GM12878 (cell line): Measurements from ENCODE around the gene PLK5.

Source experiments
- CTCF ChIP-seq, 3 experiments: IDR thresholded peaks in 2 of 3; conservative IDR thresholded peaks in 1 of 3; 2 replicates each; pipeline ENCODE4 v1.5.1; 2011; ENCODE audit warnings: low read depth in 3 of 3, low read length in 3 of 3, mild to moderate bottlenecking in 3 of 3, control low read depth in 2 of 3, moderate library complexity in 2 of 3, inconsistent platforms in 1 of 3, mixed read lengths in 1 of 3; ENCODE audit not compliant: control insufficient read depth in 2 of 3, insufficient read depth in 1 of 3; ENCODE audit errors: extremely low read depth in 1 of 3
- ESRRA ChIP-seq: IDR thresholded peaks from 2 replicates; pipeline ENCODE4 v1.6.1; 2012; ENCODE audit warnings: mild to moderate bottlenecking, low read length, improper control_type of control experiment
- EZH2 ChIP-seq: IDR thresholded peaks from 2 replicates; pipeline ENCODE4 v1.6.1; 2012; ENCODE audit warnings: low read depth, mild to moderate bottlenecking, control low read depth, inconsistent platforms, low read length, borderline replicate concordance; ENCODE audit not compliant: control insufficient read depth
- JUND ChIP-seq: IDR thresholded peaks from 2 replicates; pipeline ENCODE4 v1.6.1; 2012; ENCODE audit warnings: low read depth, mild to moderate bottlenecking, low read length, improper control_type of control experiment, moderate library complexity
- MAX ChIP-seq: IDR thresholded peaks from 2 replicates; pipeline ENCODE4 v1.6.1; 2012; ENCODE audit warnings: low read depth, low read length, improper control_type of control experiment
- NFYB ChIP-seq: IDR thresholded peaks from 2 replicates; pipeline ENCODE4 v1.6.1; 2011; ENCODE audit warnings: low read depth, mild to moderate bottlenecking, low read length, improper control_type of control experiment, moderate library complexity; ENCODE audit not compliant: insufficient read depth
- RAD51 ChIP-seq: fragments of 450-650 bp; IDR thresholded peaks from 2 replicates; pipeline ENCODE4 v1.6.1; 2016; ENCODE audit warnings: moderate library complexity, mild to moderate bottlenecking, inconsistent platforms
- TF ChIP-seq, protein P1 (sequence below): IDR thresholded peaks from 2 replicates; pipeline ENCODE4 v1.6.1; 2012; ENCODE audit warnings: mild to moderate bottlenecking, low read depth, low read length

DNA sequence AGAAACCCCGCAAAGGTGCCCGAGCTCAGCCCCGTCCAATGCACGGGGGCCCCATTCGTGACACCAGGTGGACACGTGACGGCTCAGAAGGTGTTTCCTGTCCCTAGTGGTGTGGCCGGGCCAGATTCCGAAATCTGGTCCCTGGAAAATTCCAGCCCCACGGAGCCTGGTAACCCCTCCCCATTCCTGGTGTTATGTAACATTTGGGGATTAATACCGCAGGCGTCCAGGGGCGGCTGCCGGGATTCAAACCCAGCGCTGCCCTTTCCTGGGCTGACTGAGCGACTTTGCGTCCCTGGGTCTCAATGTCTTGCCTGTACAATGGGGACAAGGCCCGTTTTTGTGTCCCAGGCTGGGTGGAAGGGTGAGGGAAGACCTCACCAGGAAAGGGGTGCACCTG lies 1.0 kb upstream of the PLK5 start:
- TF ChIP-seq NFYB: no peak
- no peak for TF ChIP-seq ESRRA
- TF ChIP-seq, protein P1, sequence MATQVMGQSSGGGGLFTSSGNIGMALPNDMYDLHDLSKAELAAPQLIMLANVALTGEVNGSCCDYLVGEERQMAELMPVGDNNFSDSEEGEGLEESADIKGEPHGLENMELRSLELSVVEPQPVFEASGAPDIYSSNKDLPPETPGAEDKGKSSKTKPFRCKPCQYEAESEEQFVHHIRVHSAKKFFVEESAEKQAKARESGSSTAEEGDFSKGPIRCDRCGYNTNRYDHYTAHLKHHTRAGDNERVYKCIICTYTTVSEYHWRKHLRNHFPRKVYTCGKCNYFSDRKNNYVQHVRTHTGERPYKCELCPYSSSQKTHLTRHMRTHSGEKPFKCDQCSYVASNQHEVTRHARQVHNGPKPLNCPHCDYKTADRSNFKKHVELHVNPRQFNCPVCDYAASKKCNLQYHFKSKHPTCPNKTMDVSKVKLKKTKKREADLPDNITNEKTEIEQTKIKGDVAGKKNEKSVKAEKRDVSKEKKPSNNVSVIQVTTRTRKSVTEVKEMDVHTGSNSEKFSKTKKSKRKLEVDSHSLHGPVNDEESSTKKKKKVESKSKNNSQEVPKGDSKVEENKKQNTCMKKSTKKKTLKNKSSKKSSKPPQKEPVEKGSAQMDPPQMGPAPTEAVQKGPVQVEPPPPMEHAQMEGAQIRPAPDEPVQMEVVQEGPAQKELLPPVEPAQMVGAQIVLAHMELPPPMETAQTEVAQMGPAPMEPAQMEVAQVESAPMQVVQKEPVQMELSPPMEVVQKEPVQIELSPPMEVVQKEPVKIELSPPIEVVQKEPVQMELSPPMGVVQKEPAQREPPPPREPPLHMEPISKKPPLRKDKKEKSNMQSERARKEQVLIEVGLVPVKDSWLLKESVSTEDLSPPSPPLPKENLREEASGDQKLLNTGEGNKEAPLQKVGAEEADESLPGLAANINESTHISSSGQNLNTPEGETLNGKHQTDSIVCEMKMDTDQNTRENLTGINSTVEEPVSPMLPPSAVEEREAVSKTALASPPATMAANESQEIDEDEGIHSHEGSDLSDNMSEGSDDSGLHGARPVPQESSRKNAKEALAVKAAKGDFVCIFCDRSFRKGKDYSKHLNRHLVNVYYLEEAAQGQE: no peak
- no peak for TF ChIP-seq CTCF (IDR thresholded peaks at IDR 0.05 in 2 of 3, conservative IDR thresholded peaks at IDR 0.05 in 1 of 3; ENCODE audit: control insufficient read depth in 2 of 3, extremely low read depth in 1 of 3, insufficient read depth in 1 of 3, low read depth in 3 of 3, low read length in 3 of 3)
- no peak for TF ChIP-seq RAD51
- TF ChIP-seq JUND: no peak
- TF ChIP-seq EZH2: no peak
- no peak for TF ChIP-seq MAX
